ENCODE results near the gene LRRC8D. TPM values are rescaled to one million over a fixed set of nuclear protein-coding genes. Genes with fewer than 3 reads are reported as not detected.
A peak's percentile ranks its signal among the peaks of the same experiment; 100 is the strongest.

LRRC8D gene
- total RNA-seq, 3 donors from 2014 or later = 9.2 to 22.8 (median 11.7) TPM

DNA sequence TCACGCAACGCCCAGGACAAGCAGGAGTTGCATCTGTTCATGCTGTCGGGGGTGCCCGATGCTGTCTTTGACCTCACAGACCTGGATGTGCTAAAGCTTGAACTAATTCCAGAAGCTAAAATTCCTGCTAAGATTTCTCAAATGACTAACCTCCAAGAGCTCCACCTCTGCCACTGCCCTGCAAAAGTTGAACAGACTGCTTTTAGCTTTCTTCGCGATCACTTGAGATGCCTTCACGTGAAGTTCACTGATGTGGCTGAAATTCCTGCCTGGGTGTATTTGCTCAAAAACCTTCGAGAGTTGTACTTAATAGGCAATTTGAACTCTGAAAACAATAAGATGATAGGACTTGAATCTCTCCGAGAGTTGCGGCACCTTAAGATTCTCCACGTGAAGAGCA, 113.6 kb downstream of the LRRC8D start:
- Histone ChIP-seq H3K4me1 (no peaks in the 10 kb centered on the region), H3K4me3 (no peak overlapping the region), H3K36me3 (no peaks in the 10 kb centered on the region)

DNA sequence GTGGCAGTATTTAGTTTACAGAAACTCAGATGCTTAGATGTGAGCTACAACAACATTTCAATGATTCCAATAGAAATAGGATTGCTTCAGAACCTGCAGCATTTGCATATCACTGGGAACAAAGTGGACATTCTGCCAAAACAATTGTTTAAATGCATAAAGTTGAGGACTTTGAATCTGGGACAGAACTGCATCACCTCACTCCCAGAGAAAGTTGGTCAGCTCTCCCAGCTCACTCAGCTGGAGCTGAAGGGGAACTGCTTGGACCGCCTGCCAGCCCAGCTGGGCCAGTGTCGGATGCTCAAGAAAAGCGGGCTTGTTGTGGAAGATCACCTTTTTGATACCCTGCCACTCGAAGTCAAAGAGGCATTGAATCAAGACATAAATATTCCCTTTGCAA, 114.4 kb downstream of the LRRC8D start:
- Histone ChIP-seq H3K27me3 (no peaks in the 10 kb centered on the region), H3K36me3 (no peaks in the 10 kb centered on the region), H3K27ac (no peak overlapping the region), H3K4me3 (no peak overlapping the region), H3K9me3 (no peaks in the 10 kb centered on the region), H3K4me1 (no peaks in the 10 kb centered on the region)
- intact Hi-C loops (cut with DNase I; ENCODE audit: low total_unique reads) = no loop called here
- TF ChIP-seq POLR2AphosphoS5 (IDR thresholded peaks at IDR 0.05) (no peak), POLR2A (IDR thresholded peaks at IDR 0.05) (no peak)
- TF ChIP-seq, protein P1, sequence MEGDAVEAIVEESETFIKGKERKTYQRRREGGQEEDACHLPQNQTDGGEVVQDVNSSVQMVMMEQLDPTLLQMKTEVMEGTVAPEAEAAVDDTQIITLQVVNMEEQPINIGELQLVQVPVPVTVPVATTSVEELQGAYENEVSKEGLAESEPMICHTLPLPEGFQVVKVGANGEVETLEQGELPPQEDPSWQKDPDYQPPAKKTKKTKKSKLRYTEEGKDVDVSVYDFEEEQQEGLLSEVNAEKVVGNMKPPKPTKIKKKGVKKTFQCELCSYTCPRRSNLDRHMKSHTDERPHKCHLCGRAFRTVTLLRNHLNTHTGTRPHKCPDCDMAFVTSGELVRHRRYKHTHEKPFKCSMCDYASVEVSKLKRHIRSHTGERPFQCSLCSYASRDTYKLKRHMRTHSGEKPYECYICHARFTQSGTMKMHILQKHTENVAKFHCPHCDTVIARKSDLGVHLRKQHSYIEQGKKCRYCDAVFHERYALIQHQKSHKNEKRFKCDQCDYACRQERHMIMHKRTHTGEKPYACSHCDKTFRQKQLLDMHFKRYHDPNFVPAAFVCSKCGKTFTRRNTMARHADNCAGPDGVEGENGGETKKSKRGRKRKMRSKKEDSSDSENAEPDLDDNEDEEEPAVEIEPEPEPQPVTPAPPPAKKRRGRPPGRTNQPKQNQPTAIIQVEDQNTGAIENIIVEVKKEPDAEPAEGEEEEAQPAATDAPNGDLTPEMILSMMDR (IDR thresholded peaks at IDR 0.05) = no peak
- no peak for DNase-seq (ENCODE audit: low spot score in 2 of 2)

More for the DNA sequence above, 113.6 kb downstream of the LRRC8D start:
- intact Hi-C loops (cut with DNase I; ENCODE audit: low total_unique reads) = no loop called here
- DNase-seq (ENCODE audit: low spot score in 2 of 2) = no peak
- H3K27me3 ChIP-seq = no peaks in the 10 kb centered on the region
- no peaks in the 10 kb centered on the region for H3K9me3 ChIP-seq
- H3K27ac ChIP-seq = no peak overlapping the region
- TF ChIP-seq, protein P1 (IDR thresholded peaks at IDR 0.05) = no peak
- no peak for TF ChIP-seq POLR2AphosphoS5 (IDR thresholded peaks at IDR 0.05)
- no peak for TF ChIP-seq POLR2A (IDR thresholded peaks at IDR 0.05)

DNA sequence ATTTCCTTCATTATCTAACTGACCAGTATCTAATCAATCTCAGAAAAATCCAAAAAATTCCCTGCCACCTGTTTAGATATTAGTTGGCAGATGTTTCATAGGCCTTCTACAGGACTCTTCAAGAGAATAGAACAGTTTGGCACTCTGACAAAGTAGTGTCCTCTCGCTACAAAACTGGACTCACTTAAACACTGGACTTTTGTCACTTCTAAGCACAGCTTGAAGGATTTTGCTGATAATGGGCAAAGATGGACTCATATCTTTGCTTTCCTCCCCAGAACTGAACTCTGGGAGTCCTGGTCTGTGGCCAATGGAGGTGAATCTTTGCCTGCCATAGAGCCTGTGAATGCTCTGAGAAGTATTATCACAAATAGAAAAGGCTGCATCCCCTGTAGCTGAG, 115.9 kb downstream of the LRRC8D start:
- no peak overlapping the region for H3K27ac ChIP-seq

DNA sequence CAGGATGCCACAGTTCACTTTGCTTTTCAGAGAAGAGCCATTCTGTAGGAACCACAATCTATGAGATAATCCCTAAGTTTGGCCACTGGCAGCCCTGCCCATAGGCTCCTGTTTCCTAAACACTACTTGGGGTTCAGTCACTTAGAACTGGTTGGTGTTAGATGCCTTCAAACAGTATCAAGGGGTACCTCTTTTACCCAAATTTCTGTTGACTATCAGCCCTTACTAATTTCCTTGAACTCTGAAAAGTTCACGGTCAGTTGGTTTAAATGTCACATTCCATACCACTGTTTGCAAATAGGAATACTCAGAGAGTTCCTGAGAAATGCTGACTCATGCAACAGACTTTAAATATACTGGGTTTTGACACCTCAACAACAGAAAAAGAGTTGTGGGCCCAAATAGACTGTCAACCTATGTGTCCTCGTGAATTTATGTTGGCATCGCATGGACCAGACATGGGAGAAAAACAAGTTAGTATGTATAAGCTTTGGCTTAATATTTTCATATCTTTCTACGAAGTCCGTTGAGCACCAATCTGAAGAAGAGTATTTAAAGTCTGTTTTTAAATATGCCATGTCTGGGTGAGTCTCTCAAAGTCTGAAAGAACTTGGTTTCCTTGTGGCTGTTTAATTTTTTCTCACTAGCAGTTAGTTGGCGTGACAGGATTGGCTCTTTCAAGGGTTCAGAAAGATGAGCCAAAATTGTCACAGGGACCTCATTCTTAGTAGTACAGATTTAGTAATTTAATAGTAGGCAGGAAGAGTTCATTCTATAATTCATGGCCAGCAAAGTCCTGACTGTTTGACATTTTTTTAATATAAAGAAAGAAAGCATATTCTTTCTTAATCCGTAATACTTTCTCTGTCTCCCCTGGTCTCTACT, 117.6 kb downstream of the LRRC8D start:
- H3K4me1 ChIP-seq = no peaks in the 10 kb centered on the region
- H3K36me3 ChIP-seq = no peaks in the 10 kb centered on the region
- no peak overlapping the region for H3K4me3 ChIP-seq
- intact Hi-C loops (cut with DNase I; ENCODE audit: low total_unique reads) = no loop called here
- H3K27me3 ChIP-seq = no peaks in the 10 kb centered on the region
- no peaks in the 10 kb centered on the region for H3K9me3 ChIP-seq
- TF ChIP-seq, protein P1 (IDR thresholded peaks at IDR 0.05) = no peak
- TF ChIP-seq POLR2AphosphoS5 (IDR thresholded peaks at IDR 0.05) = no peak
- no peak for TF ChIP-seq POLR2A (IDR thresholded peaks at IDR 0.05)
- H3K27ac ChIP-seq = peak overlapping the region; percentile 64 to 69
- DNase-seq (ENCODE audit: low spot score in 2 of 2) = no peak

More for the DNA sequence above, 115.9 kb downstream of the LRRC8D start:
- Histone ChIP-seq H3K27me3 (no peaks in the 10 kb centered on the region), H3K9me3 (no peaks in the 10 kb centered on the region), H3K36me3 (no peaks in the 10 kb centered on the region), H3K4me3 (no peak overlapping the region), H3K4me1 (no peaks in the 10 kb centered on the region)
- TF ChIP-seq POLR2A (IDR thresholded peaks at IDR 0.05) (no peak), POLR2AphosphoS5 (IDR thresholded peaks at IDR 0.05) (no peak)
- TF ChIP-seq, protein P1 (IDR thresholded peaks at IDR 0.05) = no peak
- DNase-seq (ENCODE audit: low spot score in 2 of 2) = no peak
- intact Hi-C loops (cut with DNase I; ENCODE audit: low total_unique reads) = no loop called here

DNA sequence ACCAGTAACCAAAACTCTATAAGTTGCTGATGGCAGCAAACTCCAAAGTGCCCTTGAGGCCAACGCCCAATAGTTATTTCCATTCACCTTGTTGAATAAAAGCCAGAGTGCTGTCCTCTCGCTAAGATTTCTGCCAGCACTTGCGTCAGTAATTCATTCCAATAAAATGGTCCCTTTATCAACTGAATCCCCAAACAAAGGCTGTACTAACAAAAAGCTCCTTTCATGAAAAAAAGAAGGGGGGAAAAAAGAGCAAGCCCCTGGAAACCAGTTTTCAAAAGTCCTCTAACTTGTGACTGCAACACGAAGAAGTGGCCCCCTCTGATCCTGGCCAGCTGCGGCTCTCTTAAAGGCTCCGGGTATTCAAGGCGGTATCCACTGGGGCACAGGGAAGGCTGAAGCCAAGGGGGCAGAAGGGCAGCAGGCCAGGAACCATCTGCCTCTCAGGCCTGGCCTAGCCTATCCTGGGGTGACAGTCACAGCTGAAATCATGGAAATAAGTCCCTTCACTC, 118.3 kb downstream of the LRRC8D start:
- no peaks in the 10 kb centered on the region for H3K27me3 ChIP-seq
- no peaks in the 10 kb centered on the region for H3K9me3 ChIP-seq
- TF ChIP-seq, protein P1 (IDR thresholded peaks at IDR 0.05) = no peak
- TF ChIP-seq POLR2A (IDR thresholded peaks at IDR 0.05) (no peak), POLR2AphosphoS5 (IDR thresholded peaks at IDR 0.05) (no peak)
- H3K4me1 ChIP-seq = no peaks in the 10 kb centered on the region
- no peak for DNase-seq (ENCODE audit: low spot score in 2 of 2)
- no peaks in the 10 kb centered on the region for H3K36me3 ChIP-seq
- H3K4me3 ChIP-seq = no peak overlapping the region
- intact Hi-C loops (cut with DNase I; ENCODE audit: low total_unique reads) = no loop called here
- H3K27ac ChIP-seq = peak overlapping the region; percentile 64 to 69

Data from breast epithelium (tissue), 4 donors.